Measurements from ENCODE around the gene AKT1.
A peak's percentile ranks its signal among the peaks of the same experiment; 100 is the strongest.

The AKT1 gene

DNA sequence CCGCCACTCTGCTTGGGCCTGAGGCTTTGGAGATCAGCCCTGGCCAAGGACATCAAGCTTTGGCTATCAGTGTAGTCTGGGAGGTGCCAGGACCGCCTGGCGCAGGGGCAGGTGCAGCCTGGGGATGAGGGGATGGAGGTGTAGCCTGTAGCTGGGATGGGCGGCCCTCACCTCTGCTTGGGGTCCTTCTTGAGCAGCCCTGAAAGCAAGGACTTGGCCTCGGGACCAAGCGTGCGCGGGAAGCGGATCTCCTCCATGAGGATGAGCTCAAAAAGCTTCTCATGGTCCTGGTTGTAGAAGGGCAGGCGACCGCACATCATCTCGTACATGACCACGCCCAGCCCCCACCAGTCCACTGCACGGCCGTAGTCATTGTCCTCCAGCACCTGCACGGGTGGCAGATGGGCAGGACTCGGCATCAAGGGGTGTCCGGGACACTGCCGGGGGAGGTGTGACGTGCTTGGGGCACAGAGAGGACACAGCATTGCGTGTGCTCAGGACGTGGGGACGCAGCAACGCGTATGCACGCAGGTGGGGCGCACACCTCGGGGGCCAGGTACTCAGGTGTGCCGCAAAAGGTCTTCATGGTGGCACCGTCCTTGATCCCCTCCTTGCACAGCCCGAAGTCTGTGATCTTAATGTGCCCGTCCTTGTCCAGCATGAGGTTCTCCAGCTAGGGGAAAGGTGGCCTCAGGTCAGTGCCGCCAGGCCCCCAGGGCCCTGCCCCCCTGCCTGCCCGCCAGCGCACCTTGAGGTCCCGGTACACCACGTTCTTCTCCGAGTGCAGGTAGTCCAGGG, 22.6 kb downstream of the AKT1 start:
- DNase-seq (ENCODE audit: low spot score) = no peak
- TF ChIP-seq, protein P1, sequence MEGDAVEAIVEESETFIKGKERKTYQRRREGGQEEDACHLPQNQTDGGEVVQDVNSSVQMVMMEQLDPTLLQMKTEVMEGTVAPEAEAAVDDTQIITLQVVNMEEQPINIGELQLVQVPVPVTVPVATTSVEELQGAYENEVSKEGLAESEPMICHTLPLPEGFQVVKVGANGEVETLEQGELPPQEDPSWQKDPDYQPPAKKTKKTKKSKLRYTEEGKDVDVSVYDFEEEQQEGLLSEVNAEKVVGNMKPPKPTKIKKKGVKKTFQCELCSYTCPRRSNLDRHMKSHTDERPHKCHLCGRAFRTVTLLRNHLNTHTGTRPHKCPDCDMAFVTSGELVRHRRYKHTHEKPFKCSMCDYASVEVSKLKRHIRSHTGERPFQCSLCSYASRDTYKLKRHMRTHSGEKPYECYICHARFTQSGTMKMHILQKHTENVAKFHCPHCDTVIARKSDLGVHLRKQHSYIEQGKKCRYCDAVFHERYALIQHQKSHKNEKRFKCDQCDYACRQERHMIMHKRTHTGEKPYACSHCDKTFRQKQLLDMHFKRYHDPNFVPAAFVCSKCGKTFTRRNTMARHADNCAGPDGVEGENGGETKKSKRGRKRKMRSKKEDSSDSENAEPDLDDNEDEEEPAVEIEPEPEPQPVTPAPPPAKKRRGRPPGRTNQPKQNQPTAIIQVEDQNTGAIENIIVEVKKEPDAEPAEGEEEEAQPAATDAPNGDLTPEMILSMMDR (IDR thresholded peaks at IDR 0.05; ENCODE audit: extremely low read depth, insufficient read depth, missing control alignments) = no peak
- in situ Hi-C loops (cut with MboI; ENCODE audit: low pct_unique_long_range_greater_than_20kb, low sequenced_read_pairs, unreplicated experiment) = loop anchor here (25.0 kb wide), 1 partner anchor 264 kb away; no protein-coding TSS in a partner anchor

DNA sequence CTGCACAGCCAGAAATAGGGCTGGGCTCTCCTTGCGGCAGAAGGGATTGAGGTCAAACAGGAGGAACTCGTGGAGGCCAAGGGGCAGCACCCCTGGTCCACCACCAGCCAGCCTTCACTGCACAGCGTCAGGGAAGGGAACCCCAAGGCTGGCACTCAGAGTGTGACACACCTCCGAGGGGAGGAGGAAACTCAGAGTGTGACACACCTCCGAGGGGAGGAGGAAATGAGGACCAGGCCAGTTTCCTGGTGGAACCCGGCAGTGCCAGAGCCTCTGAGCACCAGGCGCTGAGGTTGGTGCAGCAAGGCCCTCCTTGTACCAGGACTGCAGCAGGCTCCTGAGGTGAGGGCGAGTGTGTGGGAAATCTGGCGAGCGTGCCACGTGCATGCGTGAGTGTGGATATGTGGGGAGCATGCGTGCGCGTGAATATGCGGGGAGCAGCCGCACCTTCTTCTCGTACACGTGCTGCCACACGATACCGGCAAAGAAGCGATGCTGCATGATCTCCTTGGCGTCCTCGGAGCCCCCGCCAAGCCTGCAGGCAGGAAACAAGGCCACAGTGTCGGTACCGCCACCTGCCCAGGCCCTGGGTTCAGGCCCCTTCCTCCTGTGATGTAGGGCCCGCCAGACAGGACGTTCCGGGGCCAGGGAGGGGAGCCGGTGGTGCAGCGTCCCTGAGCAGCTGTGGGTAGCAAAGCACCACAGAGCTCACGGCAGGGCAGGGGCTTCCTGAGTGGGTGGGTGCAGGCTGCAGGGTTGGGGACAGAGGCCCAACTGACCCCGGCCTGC, 23.4 kb downstream of the AKT1 start:
- no peak for DNase-seq (ENCODE audit: low spot score)
- TF ChIP-seq, protein P1 (IDR thresholded peaks at IDR 0.05; ENCODE audit: extremely low read depth, insufficient read depth, missing control alignments) = no peak
- in situ Hi-C loops (cut with MboI; ENCODE audit: low pct_unique_long_range_greater_than_20kb, low sequenced_read_pairs, unreplicated experiment) = loop anchor here (25.0 kb wide), 1 partner anchor 265 kb away; no protein-coding TSS in a partner anchor

DNA sequence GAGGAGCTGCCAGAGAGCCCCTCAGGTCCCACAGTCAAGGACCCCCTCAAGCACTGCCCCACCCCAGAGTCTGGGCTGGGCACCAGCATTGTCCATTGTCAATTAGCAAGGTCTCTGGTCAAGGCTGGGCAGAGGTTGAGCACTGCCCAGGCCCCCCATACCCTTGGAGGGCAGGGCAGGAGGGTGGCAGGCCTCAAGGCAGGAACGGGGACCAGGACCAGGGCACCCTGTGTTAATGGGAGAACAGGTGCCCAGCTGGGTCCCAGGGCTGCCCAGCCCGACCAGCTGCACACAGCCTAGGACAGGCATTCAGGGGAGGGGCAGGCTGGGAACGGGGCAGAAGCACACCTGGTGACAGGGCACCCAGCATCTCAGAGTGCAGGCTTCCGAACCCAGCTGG, 24.2 kb downstream of the AKT1 start:
- TF ChIP-seq, protein P1 (IDR thresholded peaks at IDR 0.05; ENCODE audit: extremely low read depth, insufficient read depth, missing control alignments) = no peak
- no peak for DNase-seq (ENCODE audit: low spot score)
- in situ Hi-C loops (cut with MboI; ENCODE audit: low pct_unique_long_range_greater_than_20kb, low sequenced_read_pairs, unreplicated experiment) = loop anchor here (25.0 kb wide), 1 partner anchor 266 kb away; no protein-coding TSS in a partner anchor

DNA sequence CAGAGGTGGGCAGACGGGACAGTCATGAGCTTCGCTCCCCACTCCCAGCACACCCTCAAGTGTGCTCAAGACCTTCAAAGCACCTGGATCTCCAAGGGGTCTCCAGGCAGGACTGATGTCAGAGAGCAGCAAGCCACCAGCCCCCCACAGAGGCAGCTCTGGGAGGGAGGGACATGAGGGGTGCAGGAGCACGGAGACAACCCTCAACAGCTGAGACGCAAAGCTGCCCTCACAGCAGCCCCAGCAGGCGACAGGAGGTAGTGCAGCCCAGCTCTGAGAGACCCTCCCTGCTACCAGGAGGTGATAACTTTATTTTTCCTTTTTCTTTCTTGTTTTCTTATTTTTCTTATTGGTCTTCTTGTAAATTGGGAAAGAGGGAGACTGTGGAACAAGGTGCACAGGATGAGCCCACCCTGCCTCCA, 24.7 kb downstream of the AKT1 start:
- TF ChIP-seq, protein P1 (IDR thresholded peaks at IDR 0.05; ENCODE audit: extremely low read depth, insufficient read depth, missing control alignments) = peak; percentile 49
- no peak for DNase-seq (ENCODE audit: low spot score)
- in situ Hi-C loops (cut with MboI; ENCODE audit: low pct_unique_long_range_greater_than_20kb, low sequenced_read_pairs, unreplicated experiment) = loop anchor here (25.0 kb wide), 1 partner anchor 266 kb away; no protein-coding TSS in a partner anchor

DNA sequence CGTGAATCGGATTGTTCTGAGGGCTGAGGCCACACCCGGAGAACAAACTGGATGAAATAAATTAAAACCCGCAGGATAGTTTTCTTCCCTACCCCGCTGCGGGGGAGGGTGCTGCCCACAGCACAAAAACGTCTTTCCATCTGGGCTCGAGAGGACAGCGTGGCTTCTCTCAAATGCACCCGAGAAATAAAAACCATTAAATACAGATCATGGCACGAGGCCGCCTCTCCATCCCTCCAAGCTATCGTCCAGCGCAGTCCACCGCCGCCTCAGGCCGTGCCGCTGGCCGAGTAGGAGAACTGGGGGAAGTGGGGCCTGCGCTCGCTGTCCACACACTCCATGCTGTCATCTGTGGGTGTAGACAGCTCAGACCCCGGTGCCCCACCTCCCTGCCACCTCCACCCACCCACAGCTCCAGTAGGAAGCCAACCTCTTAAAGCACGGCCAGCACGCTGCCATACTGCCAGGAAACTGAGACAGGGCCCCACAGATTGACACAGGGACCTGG, 25.4 kb downstream of the AKT1 start:
- TF ChIP-seq, protein P1 (IDR thresholded peaks at IDR 0.05; ENCODE audit: extremely low read depth, insufficient read depth, missing control alignments) = no peak
- no peak for DNase-seq (ENCODE audit: low spot score)
- in situ Hi-C loops (cut with MboI; ENCODE audit: low pct_unique_long_range_greater_than_20kb, low sequenced_read_pairs, unreplicated experiment) = loop anchor here (25.0 kb wide), 1 partner anchor 267 kb away; no protein-coding TSS in a partner anchor

DNA sequence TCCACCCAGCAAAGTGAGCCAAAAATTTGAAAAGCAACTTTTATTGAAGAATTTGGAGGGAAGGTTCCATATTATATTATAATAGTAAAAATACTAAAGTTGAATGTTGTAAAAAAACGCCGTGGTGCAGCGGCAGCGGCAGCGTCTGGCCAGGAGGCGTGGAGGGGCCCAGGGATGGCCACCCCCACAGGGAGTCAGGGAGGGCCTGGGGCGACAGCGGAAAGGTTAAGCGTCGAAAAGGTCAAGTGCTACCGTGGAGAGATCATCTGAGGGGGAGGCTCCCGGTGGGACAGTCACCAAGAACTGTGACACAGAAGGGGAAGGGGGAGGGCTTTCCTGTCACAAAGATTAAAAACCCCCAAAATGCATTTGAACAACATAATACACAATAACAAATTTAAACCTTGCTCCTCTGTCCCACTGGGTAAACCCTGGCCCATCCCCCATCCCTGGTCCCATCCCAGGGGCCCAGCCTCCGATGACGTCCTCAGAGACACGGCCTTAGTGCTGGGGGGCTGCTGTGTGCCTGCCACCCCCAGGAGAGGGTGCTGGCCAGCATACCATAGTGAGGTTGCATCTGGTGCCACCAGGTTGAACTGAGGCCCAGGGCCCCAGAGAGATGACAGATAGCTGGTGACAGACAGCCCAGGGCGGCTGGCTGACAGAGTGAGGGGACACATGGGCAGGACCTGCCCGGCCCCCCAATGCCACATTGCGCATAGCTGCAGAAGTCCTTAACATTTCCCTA, 26.1 kb downstream of the AKT1 start:
- TF ChIP-seq, protein P1 (IDR thresholded peaks at IDR 0.05; ENCODE audit: extremely low read depth, insufficient read depth, missing control alignments) = no peak
- no peak for DNase-seq (ENCODE audit: low spot score)
- in situ Hi-C loops (cut with MboI; ENCODE audit: low pct_unique_long_range_greater_than_20kb, low sequenced_read_pairs, unreplicated experiment) = loop anchor here (10.0 to 25.0 kb wide), 2 partner anchors 55 to 268 kb away; no protein-coding TSS in a partner anchor
